Gastroesophageal sphincter (tissue), 4 donors: Measurements from ENCODE around the gene SLC16A6. TPM values are rescaled to one million over a fixed set of nuclear protein-coding genes. Genes with fewer than 3 reads are reported as not detected.
"Not testable (repeated sequence)": the region's sequence is repeated elsewhere in the genome, so short reads cannot be mapped to it uniquely, and the experiment has no call there.

ENCODE experiments used
- ATAC-seq: fragments of 150-250 bp; one replicate; pipeline ENCODE4 v1.9.1; 2016; ENCODE audit warnings: mild to moderate bottlenecking, moderate library complexity
- H3K27ac ChIP-seq, 4 donors: fragments of 200-600 bp; sonication (generic) in 3 of 4; 1 replicate in 3 of 4; 2 replicates in 1 of 4; pipeline ENCODE4 v1.5.1; 2016 to 2019
- H3K27me3 ChIP-seq: fragments of 200-600 bp; sonication (generic); one replicate; pipeline ENCODE4 v1.5.1; 2019
- H3K36me3 ChIP-seq, 2 donors: fragments of 200-600 bp; sonication (generic); one replicate each; pipeline ENCODE4 v1.5.1; 2019; ENCODE audit warnings: control low read depth in 1 of 2
- H3K4me1 ChIP-seq, 3 donors: fragments of 200-600 bp; sonication (generic); 1 replicate in 2 of 3; 2 replicates in 1 of 3; pipeline ENCODE4 v1.5.1; 2016 to 2019; ENCODE audit warnings: control low read depth in 2 of 3
- H3K4me3 ChIP-seq, 2 donors: fragments of 200-600 bp; sonication (generic); one replicate each; pipeline ENCODE4 v1.5.1; 2019; ENCODE audit warnings: mild to moderate bottlenecking in 1 of 2, moderate library complexity in 1 of 2
- H3K9me3 ChIP-seq, 3 donors: fragments of 200-600 bp; sonication (generic); one replicate each; pipeline ENCODE4 v1.5.1; 2017 to 2019; ENCODE audit warnings: control low read depth in 2 of 3
- EP300 ChIP-seq: sonication (generic); formaldehyde crosslinking; IDR thresholded peaks from one replicate; pipeline ENCODE4 v1.6.1; 2017; ENCODE audit warnings: antibody characterized with exemption, mild to moderate bottlenecking
- POLR2A ChIP-seq, 2 donors: fragments of 450-650 bp; IDR thresholded peaks; one replicate each; pipeline ENCODE4 v1.6.1; 2017; ENCODE audit warnings: antibody characterized with exemption in 2 of 2, mild to moderate bottlenecking in 2 of 2, moderate library complexity in 1 of 2
- POLR2AphosphoS5 ChIP-seq: sonication (generic); formaldehyde crosslinking; IDR thresholded peaks from one replicate; pipeline ENCODE4 v1.6.1; 2017; ENCODE audit warnings: antibody characterized with exemption
- WGBS, 2 donors: methylation state at CpG; one replicate each; pipeline ENCODE4 v1.1.5; 2018; ENCODE audit warnings: low coverage in 1 of 2; 5-methylcytosine and 5-hydroxymethylcytosine counted together
- total RNA-seq, 4 donors: library from RNA; depleted of rRNA; stranded (reverse); fragments of >200 nt; gene quantifications; one replicate each; pipeline ENCODE4 v1.1.0, GENCODE V29; 2016
- TF ChIP-seq, protein P1 (sequence below), 4 experiments: fragments of 200-600 bp in 2 of 4; fragments of 450-650 bp in 2 of 4; sonication (generic) in 1 of 4; IDR thresholded peaks; one replicate each; pipeline ENCODE4 v1.5.1; 2017 to 2019; ENCODE audit warnings: antibody characterized with exemption in 4 of 4, mild to moderate bottlenecking in 2 of 4, moderate library complexity in 2 of 4

SLC16A6 gene
- total RNA-seq, 4 donors from 2014 or later = 0.27 to 0.67 (median 0.46) TPM; not detected in 1

DNA sequence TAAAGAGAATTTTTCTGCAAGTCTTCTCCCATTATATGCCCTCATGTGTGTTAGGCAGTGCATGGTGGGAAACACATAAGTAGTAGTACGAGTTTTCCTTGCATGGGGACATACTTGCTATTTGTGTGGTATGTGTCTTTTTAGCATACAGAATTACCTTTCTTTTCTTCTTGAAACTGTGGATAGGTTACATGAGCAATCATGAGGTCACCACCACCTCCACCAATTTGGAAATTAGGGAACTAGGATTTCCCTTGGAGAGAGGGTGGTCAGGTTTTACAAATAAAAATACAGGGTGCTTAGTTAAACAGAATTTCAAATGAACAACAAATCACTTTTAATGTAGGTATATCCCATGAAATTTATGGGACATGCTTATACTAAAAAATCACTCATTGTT lies 59.4 kb downstream of the SLC16A6 start:
- ATAC-seq = no peak
- TF ChIP-seq, protein P1, sequence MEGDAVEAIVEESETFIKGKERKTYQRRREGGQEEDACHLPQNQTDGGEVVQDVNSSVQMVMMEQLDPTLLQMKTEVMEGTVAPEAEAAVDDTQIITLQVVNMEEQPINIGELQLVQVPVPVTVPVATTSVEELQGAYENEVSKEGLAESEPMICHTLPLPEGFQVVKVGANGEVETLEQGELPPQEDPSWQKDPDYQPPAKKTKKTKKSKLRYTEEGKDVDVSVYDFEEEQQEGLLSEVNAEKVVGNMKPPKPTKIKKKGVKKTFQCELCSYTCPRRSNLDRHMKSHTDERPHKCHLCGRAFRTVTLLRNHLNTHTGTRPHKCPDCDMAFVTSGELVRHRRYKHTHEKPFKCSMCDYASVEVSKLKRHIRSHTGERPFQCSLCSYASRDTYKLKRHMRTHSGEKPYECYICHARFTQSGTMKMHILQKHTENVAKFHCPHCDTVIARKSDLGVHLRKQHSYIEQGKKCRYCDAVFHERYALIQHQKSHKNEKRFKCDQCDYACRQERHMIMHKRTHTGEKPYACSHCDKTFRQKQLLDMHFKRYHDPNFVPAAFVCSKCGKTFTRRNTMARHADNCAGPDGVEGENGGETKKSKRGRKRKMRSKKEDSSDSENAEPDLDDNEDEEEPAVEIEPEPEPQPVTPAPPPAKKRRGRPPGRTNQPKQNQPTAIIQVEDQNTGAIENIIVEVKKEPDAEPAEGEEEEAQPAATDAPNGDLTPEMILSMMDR (IDR thresholded peaks at IDR 0.05) = no peak
- no peak for TF ChIP-seq POLR2AphosphoS5
- TF ChIP-seq POLR2A (IDR thresholded peaks at IDR 0.05) = no peak
- no peak for TF ChIP-seq EP300
- 88 to 94% methylated on average over 1 of the region's 1 CpG for WGBS, 2 donors
- peaks cover 0 to 7% (median 0%) of the 10 kb centered on the region in 3 donors for H3K4me1 ChIP-seq
- no peaks in the 10 kb centered on the region for H3K27me3 ChIP-seq
- no peak overlapping the region for H3K4me3 ChIP-seq
- no peaks in the 10 kb centered on the region for H3K36me3 ChIP-seq
- no peak overlapping the region for H3K27ac ChIP-seq
- no peaks in the 10 kb centered on the region for H3K9me3 ChIP-seq

DNA sequence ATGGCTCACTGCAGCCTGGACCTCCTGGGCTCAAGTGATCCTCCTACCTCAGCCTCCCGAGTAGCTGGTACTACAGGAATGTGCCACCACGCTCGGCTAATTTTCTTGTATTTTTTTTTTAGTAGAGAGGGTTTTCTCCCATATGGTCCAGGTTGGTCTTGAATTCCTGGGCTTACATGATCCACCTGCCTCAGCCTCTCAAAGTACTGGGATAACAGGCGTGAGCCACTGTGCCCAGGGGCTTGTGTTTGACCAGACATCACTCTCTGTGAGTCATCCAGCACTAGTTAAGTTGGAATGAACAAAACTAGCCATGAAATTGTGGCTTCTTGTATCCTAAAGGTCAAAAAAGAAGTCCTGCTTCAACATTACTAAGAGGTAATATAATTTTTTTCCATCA lies 59.8 kb downstream of the SLC16A6 start:
- not testable (repeated sequence) for H3K36me3 ChIP-seq, H3K27me3 ChIP-seq, H3K27ac ChIP-seq, ATAC-seq, H3K9me3 ChIP-seq, H3K4me1 ChIP-seq, H3K4me3 ChIP-seq
- WGBS, 2 donors = 98% methylated on average over 4 of the region's 4 CpGs; no CpG with 5 or more reads in 1 of the 2 donors

DNA sequence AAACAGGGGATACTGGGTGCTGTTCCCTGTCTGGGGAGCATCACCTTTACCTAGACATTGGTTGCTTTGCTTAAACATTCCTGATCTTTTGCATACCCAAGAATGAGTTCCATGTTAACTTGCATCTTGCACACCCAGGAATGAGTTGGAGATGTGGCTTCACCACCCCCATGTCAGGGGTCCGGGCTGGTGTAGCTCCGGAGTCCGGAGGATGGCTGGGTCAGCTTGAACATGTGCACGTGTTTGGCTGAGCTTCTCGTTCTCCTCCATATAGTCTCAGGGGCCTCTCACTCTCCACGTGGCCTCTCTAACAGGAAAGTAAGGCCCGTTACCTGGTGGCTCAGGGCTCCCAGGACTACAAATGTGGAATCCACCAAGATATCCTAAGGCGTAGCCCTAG lies 61.3 kb downstream of the SLC16A6 start:
- TF ChIP-seq POLR2A (IDR thresholded peaks at IDR 0.05) (no peak), EP300 (no peak), POLR2AphosphoS5 (no peak)
- TF ChIP-seq, protein P1 (IDR thresholded peaks at IDR 0.05) = no peak
- Histone ChIP-seq H3K36me3 (no peaks in the 10 kb centered on the region), H3K4me3 (no peak overlapping the region), H3K27ac (no peak overlapping the region), H3K27me3 (no peaks in the 10 kb centered on the region), H3K4me1 (no peaks in the 10 kb centered on the region), H3K9me3 (no peaks in the 10 kb centered on the region)
- WGBS, 2 donors = 93% methylated on average over 5 of the region's 8 CpGs; no CpG with 5 or more reads in 1 of the 2 donors
- no peak for ATAC-seq

DNA sequence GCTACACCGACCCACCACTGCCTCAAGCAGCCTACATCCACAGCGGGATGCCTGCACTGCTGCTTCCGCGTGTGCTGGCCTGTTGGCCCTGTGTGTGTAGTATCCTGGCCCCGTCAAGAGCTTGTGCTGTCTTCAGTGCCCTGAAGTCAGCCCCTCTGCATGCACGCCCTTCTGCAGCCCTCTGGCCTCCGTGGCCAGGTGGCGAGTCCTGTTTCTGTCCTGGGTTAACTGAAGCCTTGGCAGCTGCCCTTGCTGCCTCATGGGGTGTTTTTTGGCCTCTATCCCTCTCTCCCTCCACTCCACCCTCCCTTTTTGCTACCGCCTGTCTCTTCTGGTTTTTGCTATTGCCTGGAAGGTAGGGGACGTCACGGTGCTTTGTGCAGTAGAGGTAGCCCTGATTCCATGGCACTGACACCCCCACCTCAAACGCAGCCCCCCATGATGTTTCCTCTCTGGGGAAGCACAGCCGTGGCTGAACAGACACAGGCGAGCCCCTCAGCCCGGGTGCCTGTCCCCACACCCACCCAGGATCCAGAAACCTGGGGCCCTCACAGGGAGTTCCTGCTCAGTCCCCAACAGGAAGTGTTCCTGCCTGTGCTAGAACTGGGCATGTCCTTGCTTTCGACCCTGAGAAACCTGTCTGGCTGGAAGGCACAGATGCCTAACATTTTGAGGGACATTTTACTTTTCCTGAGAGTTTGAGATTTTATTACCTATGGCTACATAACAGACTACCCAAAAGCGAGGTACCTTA lies 61.9 kb downstream of the SLC16A6 start:
- TF ChIP-seq POLR2A (IDR thresholded peaks at IDR 0.05) (no peak), POLR2AphosphoS5 (no peak), EP300 (no peak)
- TF ChIP-seq, protein P1 (IDR thresholded peaks at IDR 0.05) = no peak
- H3K4me1 ChIP-seq = no peaks in the 10 kb centered on the region
- no peaks in the 10 kb centered on the region for H3K9me3 ChIP-seq
- H3K4me3 ChIP-seq = no peak overlapping the region
- no peak overlapping the region for H3K27ac ChIP-seq
- H3K27me3 ChIP-seq = no peaks in the 10 kb centered on the region
- no peak for ATAC-seq
- WGBS, 2 donors = 85% methylated on average over 4 to 6 of the region's 17 CpGs
- no peaks in the 10 kb centered on the region for H3K36me3 ChIP-seq

DNA sequence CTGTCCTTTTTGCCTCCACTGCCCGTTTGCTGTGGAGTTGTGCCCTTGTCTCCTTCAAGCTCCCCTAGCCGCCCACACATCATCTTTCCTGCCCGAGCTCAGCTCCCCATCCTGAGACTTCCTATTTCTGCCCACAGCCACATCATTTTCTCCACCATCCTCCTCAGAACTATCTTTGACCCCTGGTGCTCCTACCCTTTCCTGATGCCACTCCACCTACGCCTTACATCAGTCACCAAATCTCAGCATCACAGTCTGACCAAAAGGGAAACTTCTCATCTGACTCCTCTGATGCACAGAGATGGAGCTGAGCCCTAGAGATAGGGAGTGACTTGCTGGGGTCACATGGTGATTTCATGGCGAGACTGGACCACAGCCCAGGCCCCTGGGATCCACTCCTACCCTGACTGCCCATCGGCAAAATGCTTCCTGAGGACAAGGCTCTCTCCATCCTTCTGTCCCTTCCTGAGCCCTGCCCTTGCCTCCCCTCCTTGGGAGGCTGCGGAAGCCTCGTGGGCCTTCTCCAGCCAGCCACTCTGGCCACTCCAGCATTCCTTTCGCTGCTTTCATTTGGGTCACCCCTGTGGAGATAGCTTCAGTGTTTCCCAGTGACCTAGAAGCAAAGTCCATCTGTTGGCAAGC lies 62.8 kb downstream of the SLC16A6 start:
- H3K4me3 ChIP-seq, ATAC-seq, H3K36me3 ChIP-seq, H3K27me3 ChIP-seq, H3K4me1 ChIP-seq, H3K27ac ChIP-seq, H3K9me3 ChIP-seq: not testable (repeated sequence)
- 50 to 86% methylated on average over 1 to 6 of the region's 9 CpGs for WGBS, 2 donors

DNA sequence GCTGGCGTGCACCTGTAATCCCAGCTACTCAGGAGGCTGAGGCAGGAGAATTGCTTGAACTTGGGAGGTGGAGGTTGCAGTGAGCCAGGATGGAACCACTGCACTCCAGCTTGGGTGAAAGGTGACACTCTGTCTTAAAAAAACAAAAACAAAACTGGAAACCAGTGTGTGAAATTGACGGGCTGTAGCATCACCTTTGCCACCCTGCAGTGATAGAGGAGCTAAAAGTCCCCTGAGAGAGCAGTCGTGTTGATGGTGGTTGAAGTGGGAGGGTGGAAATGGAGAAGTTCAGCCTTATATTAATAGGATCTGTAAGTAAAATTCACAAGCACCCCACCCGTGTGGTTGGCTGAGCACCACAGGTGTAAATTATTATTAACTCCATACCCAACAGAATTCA lies 65.9 kb downstream of the SLC16A6 start:
- not testable (repeated sequence) for H3K9me3 ChIP-seq, H3K36me3 ChIP-seq, ATAC-seq, H3K4me1 ChIP-seq, H3K4me3 ChIP-seq, H3K27me3 ChIP-seq, H3K27ac ChIP-seq
- 77 to 79% methylated on average over 3 to 4 of the region's 4 CpGs for WGBS, 2 donors
